Adrenal gland (tissue), 5 donors: ENCODE results near the gene MRFAP1.

ENCODE experiments used
- POLR2A ChIP-seq, 2 donors: fragments of 450-650 bp; IDR thresholded peaks; one replicate each; pipeline ENCODE4 v1.6.1; 2017; ENCODE audit warnings: antibody characterized with exemption in 2 of 2, mild to moderate bottlenecking in 2 of 2, moderate library complexity in 1 of 2
- TF ChIP-seq, protein P1 (sequence below), 6 experiments: fragments of 450-650 bp in 4 of 6; fragments of 200-600 bp in 2 of 6; sonication (generic) in 1 of 6; IDR thresholded peaks; 1 replicate in 5 of 6; 2 replicates in 1 of 6; pipeline versions ENCODE4 v1.5.1 to v1.8.0; 2016 to 2021; ENCODE audit warnings: antibody characterized with exemption in 6 of 6, mild to moderate bottlenecking in 2 of 6, moderate library complexity in 1 of 6
- donor health status: DM: no; HTN: no; CAD: no.

DNA sequence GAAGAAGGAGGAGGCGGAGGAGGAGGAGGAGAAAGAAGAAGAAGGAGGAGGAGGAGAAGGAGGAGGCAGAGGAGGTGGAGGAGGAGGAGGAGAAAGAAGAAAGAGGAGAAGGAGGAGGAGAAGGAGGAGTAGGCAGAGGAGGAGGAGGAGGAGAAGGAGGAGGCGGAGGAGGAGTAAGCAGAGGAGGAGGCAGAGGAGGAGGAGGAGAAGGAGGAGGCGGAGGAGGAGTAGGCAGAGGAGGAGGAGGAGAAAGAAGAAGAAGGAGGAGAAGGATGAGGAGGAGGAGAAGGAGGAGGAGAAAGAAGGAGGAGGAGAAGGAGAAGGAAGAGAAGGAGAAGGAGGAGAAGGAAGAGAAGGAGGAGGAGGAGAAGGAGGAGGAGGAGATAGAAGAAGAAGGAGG, 19.9 kb downstream of the MRFAP1 start:
- TF ChIP-seq, protein P1, sequence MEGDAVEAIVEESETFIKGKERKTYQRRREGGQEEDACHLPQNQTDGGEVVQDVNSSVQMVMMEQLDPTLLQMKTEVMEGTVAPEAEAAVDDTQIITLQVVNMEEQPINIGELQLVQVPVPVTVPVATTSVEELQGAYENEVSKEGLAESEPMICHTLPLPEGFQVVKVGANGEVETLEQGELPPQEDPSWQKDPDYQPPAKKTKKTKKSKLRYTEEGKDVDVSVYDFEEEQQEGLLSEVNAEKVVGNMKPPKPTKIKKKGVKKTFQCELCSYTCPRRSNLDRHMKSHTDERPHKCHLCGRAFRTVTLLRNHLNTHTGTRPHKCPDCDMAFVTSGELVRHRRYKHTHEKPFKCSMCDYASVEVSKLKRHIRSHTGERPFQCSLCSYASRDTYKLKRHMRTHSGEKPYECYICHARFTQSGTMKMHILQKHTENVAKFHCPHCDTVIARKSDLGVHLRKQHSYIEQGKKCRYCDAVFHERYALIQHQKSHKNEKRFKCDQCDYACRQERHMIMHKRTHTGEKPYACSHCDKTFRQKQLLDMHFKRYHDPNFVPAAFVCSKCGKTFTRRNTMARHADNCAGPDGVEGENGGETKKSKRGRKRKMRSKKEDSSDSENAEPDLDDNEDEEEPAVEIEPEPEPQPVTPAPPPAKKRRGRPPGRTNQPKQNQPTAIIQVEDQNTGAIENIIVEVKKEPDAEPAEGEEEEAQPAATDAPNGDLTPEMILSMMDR (IDR thresholded peaks at IDR 0.05) = no peak
- TF ChIP-seq POLR2A (IDR thresholded peaks at IDR 0.05) = no peak
